Lung (tissue), 12 donors: Measurements from ENCODE around the gene BLOC1S4. TPM values are rescaled to one million over a fixed set of nuclear protein-coding genes. Genes with fewer than 3 reads are reported as not detected.

Experiments
- ATAC-seq: fragments of 200-7000 bp; cut with Tn5 transposase; one replicate; pipeline ENCODE4 v1.9.1; 2020; ENCODE audit warnings: moderate number of reproducible peaks; ENCODE audit not compliant: insufficient read depth, low FRiP score
- DNase-seq, 3 donors: peaks; one replicate each; pipeline ENCODE4 v3.0.0-alpha.2; 2013 to 2017
- H3K27ac ChIP-seq, 2 donors: one replicate each; pipeline ENCODE4 v1.5.1; 2013; ENCODE audit warnings: mild to moderate bottlenecking in 2 of 2, moderate library complexity in 2 of 2, control low read depth in 1 of 2, inconsistent platforms in 1 of 2, low read depth in 1 of 2, low read length in 1 of 2
- H3K27me3 ChIP-seq, 3 donors: one replicate each; pipeline ENCODE4 v1.5.1; 2013; ENCODE audit warnings: low read length in 2 of 3; ENCODE audit not compliant: control insufficient read depth in 3 of 3, insufficient read depth in 3 of 3
- H3K36me3 ChIP-seq, 4 donors: one replicate each; pipeline ENCODE4 v1.5.1; 2013; ENCODE audit warnings: low read length in 4 of 4, mild to moderate bottlenecking in 1 of 4, moderate library complexity in 1 of 4; ENCODE audit not compliant: control insufficient read depth in 4 of 4, insufficient read depth in 4 of 4
- H3K4me1 ChIP-seq, 5 donors: one replicate each; pipeline ENCODE4 v1.5.1; 2013; ENCODE audit warnings: low read length in 5 of 5, mild to moderate bottlenecking in 2 of 5, moderate library complexity in 1 of 5; ENCODE audit not compliant: control insufficient read depth in 5 of 5, insufficient read depth in 5 of 5
- H3K4me3 ChIP-seq: one replicate; pipeline ENCODE4 v1.5.1; 2013; ENCODE audit warnings: mild to moderate bottlenecking, control low read depth, moderate library complexity
- H3K9ac ChIP-seq, 2 donors: one replicate each; pipeline ENCODE4 v1.5.1; 2013; ENCODE audit warnings: low read length in 2 of 2, control low read depth in 1 of 2; ENCODE audit not compliant: insufficient read depth in 1 of 2
- H3K9me3 ChIP-seq, 4 donors: one replicate each; pipeline ENCODE4 v1.5.1; 2013; ENCODE audit warnings: low read length in 3 of 4, mild to moderate bottlenecking in 1 of 4, moderate library complexity in 1 of 4; ENCODE audit not compliant: control insufficient read depth in 4 of 4, insufficient read depth in 3 of 4
- CTCF ChIP-seq: IDR thresholded peaks from 2 replicates; pipeline ENCODE4 v1.5.1; 2012; ENCODE audit warnings: mild to moderate bottlenecking; ENCODE audit errors: control extremely low read depth, extremely low read depth
- WGBS, 2 donors: extraction: QIAGEN DNeasy Blood & Tissue Kit; methylation state at CpG; one replicate each; pipeline ENCODE4 v1.1.7; 2013; 5-methylcytosine and 5-hydroxymethylcytosine counted together
- polyA plus RNA-seq, 2 donors: library from polyadenylated mRNA; stranded (reverse); fragments of 200-250 nt; gene quantifications; one replicate each; pipeline ENCODE4 v1.2.1, GENCODE V29; 2013
- total RNA-seq, 2 donors: library from RNA; depleted of rRNA in 1 of 2; stranded (reverse); fragments of >200 nt in 1 of 2; gene quantifications; one replicate each; pipeline ENCODE4 v1.2.1, GENCODE V29; 2014 to 2021
- donor health status: control.
- donor health status: control.
- donor health status: Bipolar disorder and iron deficiency.
- donor health status: healthy.
- donor health status: DM: yes; HTN: yes; CAD: no.

Gene BLOC1S4
- total and polyA plus RNA-seq, 4 donors = 8.0 to 15.2 (median 11.6) TPM

DNA sequence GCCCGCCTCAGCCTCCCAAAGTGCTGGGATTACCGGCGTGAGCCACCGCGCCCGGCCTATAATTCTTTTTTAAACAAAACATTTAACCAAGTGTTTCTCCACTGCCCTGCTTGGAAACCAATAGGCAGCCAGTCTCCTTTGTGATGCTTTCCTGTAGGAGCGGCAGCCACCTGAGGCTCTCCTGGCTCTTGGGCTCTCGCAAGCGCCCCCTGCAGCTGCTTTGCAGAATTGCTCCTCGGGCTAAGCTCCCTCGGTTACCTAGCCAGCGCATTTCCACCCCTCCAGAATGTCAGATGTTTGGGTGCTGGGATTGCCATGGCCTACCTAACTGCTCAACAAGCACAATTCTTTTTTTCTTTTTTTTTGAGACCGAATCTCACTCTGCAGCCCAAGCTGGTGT lies 14.6 kb upstream of the BLOC1S4 start:
- 88 to 93% methylated on average over 13 of the region's 13 CpGs for WGBS, 2 donors
- H3K36me3 ChIP-seq = peaks cover 5 to 25% (median 14%) of the 10 kb centered on the region in 4 donors
- DNase-seq = no peak
- no peak for ATAC-seq
- no peak overlapping the region for H3K27ac ChIP-seq
- no peak overlapping the region for H3K4me3 ChIP-seq
- H3K9me3 ChIP-seq = peaks cover 0 to 3% (median 1%) of the 10 kb centered on the region in 4 donors
- no peak overlapping the region for H3K9ac ChIP-seq
- peaks cover 0 to 14% (median under 1%) of the 10 kb centered on the region in 5 donors for H3K4me1 ChIP-seq
- TF ChIP-seq CTCF = no peak
- no peaks in the 10 kb centered on the region for H3K27me3 ChIP-seq

DNA sequence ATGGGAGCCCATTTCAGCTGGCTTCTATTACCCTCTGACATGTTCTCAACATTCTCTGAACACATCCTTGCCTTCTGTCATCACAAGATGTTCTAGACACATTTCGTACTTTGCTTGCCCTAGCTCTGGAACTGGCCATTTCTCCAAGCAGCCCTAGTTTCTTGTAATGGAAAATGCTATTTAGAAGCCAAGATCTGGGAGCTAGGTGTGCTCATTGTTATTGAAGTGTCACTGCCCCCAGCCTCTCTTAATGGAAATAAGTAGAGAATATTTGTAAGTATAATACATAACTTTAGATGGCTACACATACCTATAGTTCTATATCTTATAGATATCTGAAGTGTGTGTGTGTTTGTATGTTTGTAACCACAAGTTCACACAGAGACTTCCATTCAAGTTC lies 13.2 kb upstream of the BLOC1S4 start:
- no peak for ATAC-seq
- WGBS, 2 donors = 0% methylated on average over 1 of the region's 1 CpG
- TF ChIP-seq CTCF = no peak

GRCh38 chr4:6703786-6704185 lies 12.2 kb upstream of the BLOC1S4 start:
- no peak for DNase-seq
- Histone ChIP-seq H3K27ac (peak overlapping the region in 1 of 2 donors; percentile 49), H3K9me3 (peaks cover 0 to 3% (median 1%) of the 10 kb centered on the region in 4 donors), H3K4me3 (no peak overlapping the region), H3K36me3 (peaks cover 5 to 33% (median 14%) of the 10 kb centered on the region in 4 donors), H3K27me3 (no peaks in the 10 kb centered on the region), H3K4me1 (peaks cover 7 to 29% (median 16%) of the 10 kb centered on the region in 5 donors), H3K9ac (no peak overlapping the region)
- no peak for TF ChIP-seq CTCF
- 71 to 81% methylated on average over 3 of the region's 3 CpGs for WGBS, 2 donors
- ATAC-seq = no peak

More for the DNA sequence above, 13.2 kb upstream of the BLOC1S4 start:
- Histone ChIP-seq H3K27ac (no peak overlapping the region), H3K27me3 (no peaks in the 10 kb centered on the region), H3K36me3 (peaks cover 5 to 30% (median 14%) of the 10 kb centered on the region in 4 donors), H3K4me3 (no peak overlapping the region), H3K4me1 (peaks cover 2 to 22% (median 7%) of the 10 kb centered on the region in 5 donors), H3K9me3 (peaks cover 0 to 3% (median 1%) of the 10 kb centered on the region in 4 donors), H3K9ac (no peak overlapping the region)
- no peak for DNase-seq

- whole genome bisulfite sequencing, 2 donors = 95 to 100% methylated on average over 2 of the region's 2 CpGs
- ATAC-seq (no peak), DNase-seq (no peak)
- no peak overlapping the region for H3K4me3 ChIP-seq
- no peak for TF ChIP-seq CTCF
- H3K9me3 ChIP-seq = peaks cover 0 to 3% (median 1%) of the 10 kb centered on the region in 4 donors
- H3K36me3 ChIP-seq = peaks cover 5 to 33% (median 16%) of the 10 kb centered on the region in 4 donors
- no peaks in the 10 kb centered on the region for H3K27me3 ChIP-seq
- H3K4me1 ChIP-seq = peaks cover 7 to 33% (median 20%) of the 10 kb centered on the region in 5 donors
- no peak overlapping the region for H3K27ac ChIP-seq
- H3K9ac ChIP-seq = no peak overlapping the region
Measured at GRCh38 chr4:6705646-6706045, 10.3 kb upstream of the BLOC1S4 start.
